Endothelial cell of umbilical vein (primary cell): ENCODE results near the gene S100A10.

Experiments
- CTCF ChIP-seq, 2 donors: IDR thresholded peaks; 1 replicate in 1 of 2; 2 replicates in 1 of 2; pipeline ENCODE4 v1.5.1; 2011; ENCODE audit warnings: low read length in 2 of 2, mild to moderate bottlenecking in 2 of 2, moderate library complexity in 2 of 2, control low read depth in 1 of 2, inconsistent platforms in 1 of 2, low read depth in 1 of 2; ENCODE audit not compliant: insufficient read depth in 1 of 2; ENCODE audit errors: extremely low read depth in 1 of 2
- POLR2A ChIP-seq: IDR thresholded peaks from 2 replicates; pipeline ENCODE4 v1.6.1; 2012; ENCODE audit warnings: low read depth, mild to moderate bottlenecking, control low read depth, low read length
- POLR2AphosphoS5 ChIP-seq: IDR thresholded peaks from 2 replicates; pipeline ENCODE4 v1.6.1; 2012; ENCODE audit warnings: low read depth, mild to moderate bottlenecking, control low read depth, low read length, moderate library complexity; ENCODE audit not compliant: insufficient read depth

GRCh38 chr1:152029929-152030211 is 36.2 kb upstream of the S100A10 start:
- TF ChIP-seq POLR2A (no peak), CTCF (IDR thresholded peaks at IDR 0.05; ENCODE audit: extremely low read depth in 1 of 2, insufficient read depth in 1 of 2, low read depth in 1 of 2, low read length in 2 of 2) (no peak), POLR2AphosphoS5 (no peak)
